ENCODE data around the gene CRTC1.
A peak's percentile ranks its signal among the peaks of the same experiment; 100 is the strongest.

The CRTC1 gene

GRCh38 chr19:18831524-18832305 is 148.2 kb downstream of the CRTC1 start, which contains the start of gene UPF1:
Gene UPF1 (plus strand): TSS chr19:18831959. CDS start chr19:18832210, 251 bp downstream.
- peak; percentile 97 for DNase-seq (ENCODE audit: low spot score)
- in situ Hi-C loops (cut with MboI; ENCODE audit: low pct_unique_long_range_greater_than_20kb, low sequenced_read_pairs, unreplicated experiment): no loop called here
- no peak for TF ChIP-seq CTCF (IDR thresholded peaks at IDR 0.05; ENCODE audit: extremely low read depth, insufficient read depth, missing control alignments)
